Measurements from ENCODE around the gene EVC2.
"Not testable (repeated sequence)": the region's sequence is repeated elsewhere in the genome, so short reads cannot be mapped to it uniquely, and the experiment has no call there.

The EVC2 gene

DNA sequence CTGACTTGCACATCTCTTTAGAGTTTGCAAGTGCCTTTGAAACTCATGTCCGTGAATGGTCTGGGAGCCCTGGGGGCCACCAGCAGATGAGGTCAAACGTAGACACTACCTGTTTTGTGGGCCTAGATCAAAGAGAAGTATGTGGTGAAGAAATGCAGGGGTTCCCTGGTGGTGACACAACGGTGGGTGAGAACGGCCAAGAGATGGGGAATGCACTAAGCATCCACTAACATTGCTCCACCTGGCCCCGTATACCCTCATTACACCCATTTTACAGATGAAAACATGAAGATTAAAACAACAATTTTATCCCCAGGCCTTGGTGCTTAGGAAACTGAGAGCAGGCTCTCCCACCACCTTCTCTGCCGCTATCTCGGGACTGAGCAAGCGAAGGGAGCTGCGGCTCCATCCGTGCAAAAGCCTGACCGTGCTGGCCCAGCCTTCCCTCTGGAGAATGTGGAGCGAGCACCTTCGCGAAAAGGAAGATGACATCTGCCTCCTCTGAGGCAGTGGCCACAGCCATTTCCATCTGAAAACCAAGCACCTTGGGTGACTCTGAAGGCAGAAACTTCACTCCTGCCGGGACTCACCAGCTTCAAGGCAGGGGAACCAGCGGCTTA lies 91.9 kb downstream of the EVC2 start:
- no peak for DNase-seq

DNA sequence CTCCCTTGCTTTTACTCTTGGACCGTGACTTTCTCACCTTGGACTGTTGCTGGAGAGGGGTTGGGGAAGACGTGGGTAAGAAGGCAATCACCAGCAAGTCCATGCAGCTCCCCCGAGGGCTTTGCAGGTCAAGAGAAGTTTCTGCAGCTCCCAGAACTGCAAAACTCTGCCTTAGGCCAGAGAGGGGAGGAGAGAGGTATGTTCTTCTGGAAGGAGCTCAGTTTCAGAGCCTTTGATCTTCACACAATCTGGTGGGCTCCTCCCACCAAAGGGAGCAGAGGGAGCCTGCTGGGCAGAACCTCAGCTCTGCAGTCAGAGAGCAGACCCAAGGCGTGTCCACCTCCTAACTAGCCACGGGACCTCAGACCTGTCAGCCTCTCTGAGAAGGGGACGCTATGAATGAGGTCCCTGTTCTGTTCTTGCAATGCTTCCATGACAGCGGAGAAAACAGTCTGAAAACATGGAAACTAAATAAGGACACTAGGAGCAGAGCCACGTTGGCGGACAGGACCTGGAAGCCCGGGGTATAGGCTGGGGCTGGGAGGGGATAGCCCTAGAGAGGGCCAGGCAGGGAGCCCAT lies 92.8 kb downstream of the EVC2 start:
- DNase-seq: no peak

DNA sequence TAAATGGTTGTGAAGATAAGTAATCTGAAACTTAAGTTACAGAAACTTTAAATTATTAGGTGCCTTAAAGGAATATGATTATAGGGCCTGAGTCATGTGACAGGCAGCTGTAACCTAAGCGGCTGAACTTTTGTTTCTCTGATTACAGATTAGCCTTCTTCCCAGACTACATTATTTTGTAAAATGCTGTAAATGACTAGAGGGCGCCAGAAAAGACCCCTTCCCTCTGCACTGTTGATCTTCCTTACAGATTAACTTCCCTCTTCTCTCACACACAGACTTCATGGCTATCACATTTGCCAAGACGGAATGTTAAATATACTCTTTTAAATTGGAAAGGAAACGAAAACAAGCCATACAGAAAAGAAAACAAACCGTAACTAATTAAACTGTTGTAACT lies 96.6 kb downstream of the EVC2 start:
- no peak for DNase-seq

DNA sequence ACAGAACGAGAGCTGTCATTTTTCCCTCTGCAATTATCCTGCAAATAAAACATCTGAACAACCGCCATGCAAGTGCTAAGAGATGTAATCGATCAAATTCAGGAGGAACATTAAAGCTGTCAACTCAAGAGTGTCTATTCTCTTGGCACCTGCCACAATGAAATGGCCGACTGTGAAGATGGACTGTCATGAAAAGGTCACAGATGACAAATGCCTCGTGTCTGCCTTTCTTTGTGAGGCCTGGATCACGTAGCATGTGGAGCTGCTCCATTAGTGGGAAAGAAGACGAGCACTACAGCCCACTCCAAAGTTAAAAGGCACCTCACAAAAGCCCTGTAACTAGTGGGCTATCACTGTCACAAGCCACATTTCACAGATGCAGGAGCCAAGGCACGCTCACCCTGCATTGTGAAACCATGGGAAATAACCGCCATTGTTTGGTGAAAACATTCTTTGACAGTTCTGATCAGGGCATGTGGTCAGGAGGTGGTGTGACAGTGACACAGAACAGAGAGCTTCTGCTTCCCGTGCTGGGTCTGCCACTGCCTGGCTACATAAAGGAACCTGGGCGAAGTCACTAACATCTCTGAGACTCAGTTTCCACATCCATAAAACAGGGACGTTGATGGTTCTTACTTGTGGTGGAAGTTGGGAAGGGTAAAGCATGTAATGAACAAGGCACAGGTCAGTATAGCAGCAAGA lies 98.9 kb downstream of the EVC2 start:
- DNase-seq: no peak

DNA sequence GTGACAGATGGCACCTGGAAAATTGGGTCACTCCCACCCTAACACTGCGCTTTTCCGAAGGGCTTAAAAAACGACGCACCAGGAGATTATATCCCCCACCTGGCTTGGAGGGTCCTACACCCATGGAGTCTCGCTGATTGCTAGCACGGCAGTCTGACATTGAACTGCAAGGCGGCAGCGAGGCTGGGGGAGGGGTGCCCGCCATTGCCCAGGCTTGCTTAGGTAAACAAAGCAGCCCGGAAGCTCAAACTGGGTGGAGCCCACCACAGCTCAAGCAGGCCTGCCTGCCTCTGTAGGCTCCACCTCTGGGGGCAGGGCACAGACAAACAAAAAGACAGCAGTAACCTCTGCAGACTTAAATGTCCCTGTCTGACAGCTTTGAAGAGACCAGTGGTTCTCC lies 114.5 kb downstream of the EVC2 start:
- not testable (repeated sequence) for DNase-seq

DNA sequence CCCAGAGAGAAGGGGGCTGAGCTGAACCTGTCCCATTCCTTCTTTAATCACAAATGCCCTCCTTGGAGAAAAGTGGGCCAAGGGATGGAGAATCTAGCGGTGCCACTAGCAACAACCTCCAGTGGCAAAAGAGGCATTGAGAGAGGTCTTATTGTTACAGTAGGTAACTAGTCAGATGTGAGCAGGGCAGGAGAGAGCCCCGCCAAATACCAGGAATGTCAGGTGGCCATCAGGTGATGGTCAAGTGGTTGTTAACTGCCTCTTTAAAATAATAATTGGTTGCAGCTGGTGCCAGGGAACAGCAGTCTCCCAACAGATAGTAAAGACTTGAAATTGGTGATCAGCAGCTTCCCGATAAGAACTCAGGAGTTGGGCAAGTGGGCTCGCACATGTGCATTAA lies 116.1 kb downstream of the EVC2 start:
- DNase-seq: no peak

DNA sequence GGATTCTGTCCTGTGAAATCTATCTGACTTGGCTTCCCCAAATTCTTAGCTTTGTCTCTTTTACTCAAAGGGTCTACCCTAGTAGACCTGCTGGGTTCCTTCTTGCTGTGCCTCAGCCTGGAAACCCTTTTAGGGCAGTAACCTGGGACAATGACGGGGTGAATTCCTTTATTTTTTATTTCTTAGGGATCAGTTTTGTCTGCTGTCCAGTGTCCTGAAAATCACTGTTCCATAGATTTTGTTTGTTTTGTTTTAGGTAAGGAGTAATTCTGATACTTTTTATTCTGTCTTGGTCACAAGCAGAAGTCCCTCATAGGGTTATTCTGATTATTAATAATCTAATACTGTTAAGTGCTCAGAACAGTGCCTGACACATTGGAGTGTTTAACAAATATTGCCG lies 118.9 kb downstream of the EVC2 start:
- no peak for DNase-seq

DNA sequence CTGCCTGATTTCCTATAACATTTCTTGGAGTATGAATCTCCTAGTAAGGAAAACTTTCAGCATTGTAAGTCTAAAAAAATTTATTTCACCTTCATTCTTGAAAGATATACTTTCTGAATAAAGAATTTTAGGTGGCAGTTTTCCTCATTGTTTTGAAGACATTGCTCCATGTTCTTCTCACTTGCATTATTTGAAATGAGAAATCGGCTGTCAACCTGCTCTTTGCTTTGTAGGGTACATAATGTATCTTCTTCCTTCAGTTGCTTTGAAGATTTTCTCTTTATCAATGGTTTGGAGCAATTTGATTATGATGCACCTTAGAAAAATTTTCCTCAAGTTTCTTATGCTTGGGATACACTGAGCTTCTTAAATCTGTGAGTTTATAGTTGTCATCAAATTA lies 120.3 kb downstream of the EVC2 start:
- DNase-seq: no peak

DNA sequence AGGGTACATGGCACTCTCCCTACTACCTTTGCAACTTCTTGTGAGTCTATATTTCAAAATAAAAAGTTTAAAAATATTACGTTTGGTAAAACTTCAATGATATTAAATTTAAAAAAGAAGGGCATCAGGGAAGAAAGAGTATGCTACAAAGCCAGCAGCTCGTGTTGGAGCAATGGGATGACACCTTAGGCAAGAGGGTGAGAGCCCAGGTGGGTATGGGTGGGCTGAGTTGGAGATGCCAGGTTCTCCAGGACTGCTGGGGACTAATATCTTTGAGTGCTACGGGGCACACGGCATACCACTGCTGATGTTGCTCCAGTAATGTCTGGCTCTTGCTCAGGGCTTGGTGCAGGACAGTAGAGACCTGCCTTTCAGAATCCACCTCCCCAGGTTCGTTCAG lies 132.4 kb downstream of the EVC2 start:
- no peak for DNase-seq

DNA sequence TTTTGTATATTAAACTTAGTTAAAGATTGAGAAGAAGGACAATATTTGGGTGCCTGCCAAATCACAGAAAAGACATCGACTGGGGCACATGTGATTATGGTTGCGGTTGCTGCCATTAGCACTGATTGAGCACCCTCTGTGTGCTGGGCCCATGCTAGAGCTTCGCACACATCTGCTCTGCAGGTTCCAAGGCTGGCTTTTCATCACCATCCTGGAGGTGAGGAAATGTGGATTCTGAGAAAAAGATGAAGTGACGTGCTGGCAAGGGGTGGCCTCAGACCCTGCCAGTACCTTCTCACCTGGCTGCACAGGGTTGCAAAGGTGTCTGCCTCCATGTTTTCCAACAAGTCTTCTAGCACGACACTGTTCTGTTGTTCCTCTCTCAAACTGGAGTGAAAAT lies 134.0 kb downstream of the EVC2 start:
- no peak for DNase-seq

DNA sequence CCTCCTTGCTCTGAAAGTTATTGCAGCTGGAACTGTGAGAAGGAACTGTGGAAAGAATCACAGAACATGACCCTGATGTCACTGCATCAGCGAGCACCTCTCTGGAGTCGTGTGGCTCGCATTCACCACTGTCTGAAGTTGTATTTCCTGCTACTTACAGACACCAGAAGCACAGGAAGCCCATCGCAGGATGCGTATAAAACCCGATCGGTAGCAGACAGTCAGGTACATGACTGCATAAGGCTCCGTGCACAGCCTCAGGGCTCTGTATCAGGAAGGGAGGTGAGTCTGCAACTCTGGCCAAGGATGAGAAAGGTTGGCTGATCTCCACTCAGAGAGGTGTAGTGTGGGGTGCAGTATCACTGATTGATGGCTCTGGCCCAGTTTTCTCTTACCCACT lies 134.4 kb downstream of the EVC2 start:
- no peak for DNase-seq

DNA sequence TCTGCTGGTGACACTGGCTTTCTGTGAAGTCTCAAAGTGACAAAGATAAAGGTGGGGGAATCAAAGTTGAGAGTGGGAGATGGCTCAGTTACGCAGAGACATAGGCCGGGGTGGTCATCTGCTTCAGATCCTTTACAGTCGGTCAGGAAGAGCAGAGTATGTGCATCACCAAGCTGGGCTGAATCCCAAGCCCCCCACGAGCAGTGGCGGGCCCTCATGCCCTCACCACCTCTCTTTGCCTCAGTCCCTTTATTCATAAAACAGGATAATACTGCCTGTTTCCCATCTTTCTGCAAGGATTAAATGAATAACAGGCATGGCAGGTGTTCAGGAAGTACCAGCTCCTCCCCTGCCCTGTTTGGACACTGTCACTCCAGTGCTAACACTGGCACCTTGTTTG lies 135.6 kb downstream of the EVC2 start:
- DNase-seq: no peak

DNA sequence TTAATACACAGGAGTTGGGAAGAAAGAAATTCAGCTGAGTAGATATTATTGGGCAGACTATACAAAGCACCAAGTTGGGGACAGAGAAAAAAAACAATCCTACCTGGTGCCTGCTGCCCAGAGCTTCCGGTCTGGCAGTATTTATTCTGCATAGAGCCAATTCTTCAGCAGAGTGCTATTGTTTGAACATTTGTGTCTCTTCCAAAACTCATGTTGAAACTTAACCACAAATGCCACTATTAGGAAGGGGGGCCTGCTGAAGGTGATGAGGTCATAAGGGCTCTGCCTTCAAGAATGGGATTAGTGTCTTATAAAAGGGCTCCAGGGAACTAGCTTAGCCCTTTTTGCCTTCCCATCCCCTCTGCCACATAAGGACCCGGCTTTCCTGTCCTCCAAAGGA lies 136.2 kb downstream of the EVC2 start:
- DNase-seq: no peak

DNA sequence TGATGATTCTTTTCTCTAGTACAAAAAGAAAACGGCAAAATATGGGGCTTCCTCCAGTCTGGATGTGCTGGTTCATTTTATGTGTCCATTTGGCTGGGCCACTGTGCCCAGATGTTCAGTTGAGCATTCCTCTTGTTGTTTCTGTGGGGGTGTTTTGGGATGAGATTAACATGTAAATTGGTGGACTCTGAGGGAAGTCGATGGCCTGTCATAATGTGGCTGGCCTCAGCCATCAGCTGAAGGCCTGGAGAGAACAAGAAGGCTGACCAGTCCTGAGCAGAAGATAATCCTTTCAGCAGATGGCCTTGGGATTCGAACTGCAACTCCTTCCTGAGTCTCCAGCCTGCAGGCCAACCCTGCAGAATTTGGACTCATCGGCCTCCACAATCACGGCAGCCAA lies 136.7 kb downstream of the EVC2 start:
- no peak for DNase-seq

DNA sequence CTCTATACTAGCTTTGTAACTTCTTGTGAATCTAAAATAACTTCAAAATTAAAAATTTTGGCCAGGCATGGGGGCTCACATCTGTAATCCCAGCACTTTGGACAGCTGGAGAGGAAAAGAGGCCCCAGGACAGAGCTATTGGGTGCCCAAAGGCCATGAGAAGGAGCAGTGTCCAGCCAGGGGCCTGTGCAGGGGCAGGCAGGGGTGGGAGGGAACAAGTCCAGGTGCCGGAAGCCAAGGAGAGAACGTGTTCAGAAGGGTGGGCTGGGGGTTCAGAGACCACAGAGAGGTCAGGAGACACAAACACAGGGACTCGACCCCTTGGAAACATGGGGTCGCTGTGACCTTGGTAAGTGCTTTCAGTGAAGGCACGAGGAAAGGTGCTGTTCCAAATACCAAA lies 138.9 kb downstream of the EVC2 start:
- DNase-seq: no peak

DNA sequence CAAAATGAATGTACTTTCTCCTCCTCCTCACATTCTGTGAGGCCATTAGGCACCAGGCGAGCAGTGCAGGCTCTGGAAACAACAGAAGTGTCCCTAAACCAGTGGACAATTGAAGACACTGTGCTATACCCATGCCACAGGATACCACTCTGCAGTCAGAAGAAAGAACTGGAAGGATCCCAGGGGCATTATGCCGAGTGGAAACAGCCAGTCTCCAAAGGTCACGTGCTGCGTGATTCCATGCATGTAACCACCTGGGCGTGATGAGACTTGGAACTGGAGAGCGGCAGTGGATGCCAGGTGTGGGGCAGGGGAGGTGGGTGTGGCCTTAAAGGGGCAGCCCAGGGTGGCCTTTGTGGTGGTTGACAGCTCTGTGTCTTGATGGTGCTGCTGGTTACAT lies 139.4 kb downstream of the EVC2 start:
- DNase-seq: no peak

DNA sequence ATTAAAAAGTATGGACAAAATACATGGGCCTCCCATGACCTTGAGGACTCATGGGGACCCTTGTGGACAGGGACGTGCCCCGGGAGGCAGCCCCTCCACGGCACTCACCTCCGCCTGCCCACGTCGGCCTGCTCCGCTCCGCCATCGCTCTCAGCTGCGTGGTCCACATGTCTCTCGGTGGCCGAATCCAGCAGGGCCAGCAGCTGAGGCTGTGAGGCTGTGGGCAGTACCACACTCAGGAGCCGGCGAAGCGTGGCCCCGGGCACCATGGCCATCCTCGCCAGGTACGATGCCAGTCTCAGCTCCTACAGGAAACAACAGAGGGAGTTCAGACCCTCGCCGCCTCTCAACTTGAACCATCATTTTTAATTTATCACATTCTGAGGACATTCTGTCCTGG lies 140.0 kb downstream of the EVC2 start:
- DNase-seq: no peak

DNA sequence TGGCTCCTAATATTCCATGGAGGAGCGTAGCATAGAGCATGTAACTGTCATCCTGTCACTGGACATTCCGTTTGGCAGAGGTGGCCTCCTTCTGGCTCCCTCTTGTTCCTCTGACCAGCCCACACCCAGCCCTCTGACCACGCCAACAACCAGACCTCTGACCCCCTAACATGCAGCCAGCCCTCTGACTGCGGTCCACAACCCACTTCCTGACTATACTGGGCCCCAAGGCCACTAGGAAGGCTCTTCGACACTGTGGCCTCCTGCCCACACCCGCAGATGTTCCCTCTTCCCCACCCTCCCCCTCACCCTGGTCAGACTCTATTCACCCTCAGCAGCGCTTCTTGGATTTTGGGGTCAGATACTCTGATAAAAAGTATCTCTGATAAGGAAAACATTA lies 141.4 kb downstream of the EVC2 start:
- no peak for DNase-seq

DNA sequence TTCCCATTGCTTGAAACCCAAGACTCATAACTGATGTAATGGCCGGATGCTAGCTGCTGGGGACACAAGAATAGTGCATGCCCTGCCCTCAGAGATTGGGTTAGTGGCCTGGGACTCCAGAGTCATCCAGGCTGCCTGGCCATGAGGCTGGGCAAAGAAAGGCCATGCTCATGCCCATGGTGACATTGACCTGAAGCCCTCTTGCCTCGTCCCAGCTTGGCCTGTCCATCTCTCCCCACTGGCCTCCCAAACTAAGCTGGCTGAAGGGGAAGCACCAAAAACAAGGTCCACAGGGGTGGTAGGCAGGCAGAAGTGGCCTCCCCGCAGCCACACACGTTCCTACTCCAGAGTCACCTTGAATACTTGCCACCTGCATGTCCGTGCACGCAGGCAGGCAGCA lies 141.8 kb downstream of the EVC2 start:
- no peak for DNase-seq

DNA sequence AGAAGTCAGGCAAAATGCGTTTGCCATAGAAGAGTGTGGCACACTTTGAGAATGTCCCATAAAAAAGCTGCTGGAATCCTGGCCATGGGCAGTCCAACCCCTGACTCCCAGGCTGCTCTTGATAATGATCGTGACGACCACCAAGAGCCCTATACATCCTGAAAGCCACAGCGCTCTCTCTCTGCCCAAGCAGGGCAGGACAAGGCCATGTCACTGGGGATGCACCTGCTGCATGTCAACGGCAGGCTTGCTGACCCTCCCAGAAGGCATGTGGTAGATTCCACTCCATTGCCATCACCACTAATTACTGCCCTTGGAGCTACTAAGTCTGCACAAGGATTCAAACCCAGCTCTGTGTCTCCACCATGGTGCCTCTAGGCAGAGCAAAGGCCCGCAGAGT lies 144.5 kb downstream of the EVC2 start:
- no peak for DNase-seq

DNA sequence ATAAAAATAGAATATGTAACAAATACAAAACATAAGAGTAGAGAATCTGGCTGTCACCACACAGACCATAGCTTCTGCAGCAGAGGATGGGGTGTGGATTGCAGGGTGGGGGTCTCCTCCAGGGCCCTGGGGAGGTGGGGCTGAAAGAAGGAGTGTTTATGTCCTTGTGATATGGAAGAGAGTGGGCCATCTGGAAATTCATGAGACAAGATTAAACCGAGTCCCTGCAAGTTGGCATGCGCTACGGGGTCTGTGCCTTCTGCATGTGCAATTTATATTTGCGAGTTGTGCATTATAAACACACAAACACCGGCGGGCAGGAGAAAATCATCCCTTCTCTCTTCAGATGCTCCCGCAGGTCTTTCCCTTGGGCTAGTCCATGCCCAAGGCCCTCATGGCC lies 145.9 kb downstream of the EVC2 start:
- DNase-seq: no peak

DNA sequence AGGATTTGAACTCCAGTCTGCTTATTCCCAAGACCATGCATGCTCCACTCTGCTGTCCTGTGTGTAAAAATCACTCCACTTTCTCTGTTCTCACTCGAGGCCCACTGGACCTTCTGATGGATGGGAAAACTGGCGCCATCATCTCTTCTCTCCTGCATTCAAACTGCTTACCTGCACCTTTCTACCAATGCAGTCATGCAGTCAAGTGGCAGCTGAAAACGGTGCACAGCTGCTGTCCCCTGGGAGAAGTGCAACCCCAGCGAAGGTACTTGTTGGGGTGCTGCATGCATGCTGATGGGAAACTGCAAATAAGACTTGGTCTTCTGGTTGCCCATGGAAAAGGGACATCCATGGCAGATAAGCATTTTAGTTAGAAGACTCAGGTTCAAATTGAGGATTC lies 147.1 kb downstream of the EVC2 start:
- DNase-seq: no peak

DNA sequence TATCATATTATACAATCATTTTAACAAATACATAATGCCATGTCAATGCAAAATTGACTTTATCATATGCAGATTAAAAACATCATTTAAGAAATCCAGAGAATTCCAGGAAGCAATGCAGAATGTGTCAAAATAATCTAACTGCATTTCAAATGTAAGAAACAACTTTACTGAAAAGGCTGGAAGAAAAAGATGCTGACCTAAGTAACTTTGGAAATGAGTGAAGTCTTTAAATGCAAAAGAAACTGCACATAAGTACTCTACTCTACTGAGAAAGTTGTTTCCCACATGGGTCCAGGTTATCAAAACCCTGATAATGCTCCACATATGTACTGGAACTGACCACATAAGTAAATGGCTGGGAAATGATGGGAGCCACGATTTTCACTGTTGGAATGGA lies 149.9 kb downstream of the EVC2 start:
- no peak for DNase-seq

DNA sequence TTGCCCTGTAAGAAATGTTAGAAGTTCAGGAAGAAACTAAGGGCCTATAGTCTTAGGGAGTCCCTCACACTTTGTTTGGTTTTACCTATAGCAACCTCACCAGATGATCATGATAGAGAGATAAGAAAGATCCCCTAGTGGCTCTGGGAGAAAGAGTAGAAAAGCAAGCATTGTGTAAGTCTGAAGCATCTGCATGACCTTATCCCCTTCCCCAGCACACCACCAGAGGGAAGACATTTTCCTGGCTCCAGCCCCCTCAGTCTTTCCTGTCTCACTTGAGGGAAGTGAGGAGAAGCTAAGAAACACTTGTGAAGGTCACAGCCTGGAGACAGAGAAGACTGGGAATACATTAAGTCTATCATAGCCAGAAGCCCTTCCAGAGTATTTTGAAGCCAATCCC lies 154.0 kb downstream of the EVC2 start:
- DNase-seq: no peak

DNA sequence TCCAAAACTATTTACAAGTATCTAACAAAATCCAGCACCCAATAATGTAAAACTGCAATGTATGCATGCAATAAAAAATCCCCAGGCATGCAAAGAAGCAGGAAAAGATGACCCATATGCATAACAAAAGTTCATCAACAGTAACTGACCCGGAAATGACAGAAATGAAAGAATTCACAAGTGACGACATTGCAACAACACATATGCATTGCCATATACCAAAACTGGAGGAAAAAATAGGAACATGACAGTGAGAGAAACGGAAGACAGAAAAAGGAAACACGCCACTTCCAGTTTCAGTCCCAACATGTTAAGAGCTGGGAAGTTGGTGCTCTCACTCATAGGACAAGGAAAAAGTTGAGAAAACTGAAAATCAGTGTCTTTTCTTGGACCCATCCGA lies 154.6 kb downstream of the EVC2 start:
- no peak for DNase-seq

Data from CD4-positive, alpha-beta T cell treated with Interleukin-4 for 4 hours (primary cell).